Measurements from ENCODE around the gene SRCIN1. TPM values are rescaled to one million over a fixed set of nuclear protein-coding genes. Genes with fewer than 3 reads are reported as not detected.

The SRCIN1 gene
- total RNA-seq, 2 donors from 2014 or later = 2.8 to 5.9 TPM

- H3K9me3 Mint-ChIP-seq = peaks cover 13% of the 10 kb centered on the region
- Histone ChIP-seq H3K4me3 (ENCODE audit: low read length) (no peak overlapping the region), H3K9me3 (ENCODE audit: control insufficient read depth, low read length) (peaks cover 7% of the 10 kb centered on the region), H3K4me1 (ENCODE audit: control insufficient read depth, insufficient read depth, low read length) (no peaks in the 10 kb centered on the region), H3K27me3 (ENCODE audit: control insufficient read depth, insufficient read depth, low read length, poor library complexity, severe bottlenecking) (no peaks in the 10 kb centered on the region), H3K27ac (ENCODE audit: low read depth, low read length) (no peak overlapping the region), H3K9ac (ENCODE audit: extremely low read depth, low read length, poor library complexity, severe bottlenecking) (no peak overlapping the region), H3K36me3 (ENCODE audit: control insufficient read depth, insufficient read depth, low read length) (no peaks in the 10 kb centered on the region)
- H3K4me1 Mint-ChIP-seq = peaks cover 13% of the 10 kb centered on the region
- WGBS, 2 experiments (ENCODE audit: insufficient coverage in 1 of 2, insufficient read length in 1 of 2) = 82 to 84% methylated on average over 6 to 7 of the region's 7 CpGs
- H3K36me3 Mint-ChIP-seq (ENCODE audit: low read depth) = no peaks in the 10 kb centered on the region
- H3K27ac Mint-ChIP-seq = no peak overlapping the region
- no peak overlapping the region for H3K4me3 Mint-ChIP-seq
- H3K27me3 Mint-ChIP-seq (ENCODE audit: insufficient read depth) = peaks cover 6% of the 10 kb centered on the region
- TF ChIP-seq CTCF (conservative IDR thresholded peaks at IDR 0.05) = no peak
- DNase-seq = no peak
Measured at GRCh38 chr17:38613981-38614779, 8.4 kb upstream of the SRCIN1 start.

GRCh38 chr17:38613525-38613980 lies 7.8 kb upstream of the SRCIN1 start:
- DNase-seq = no peak
- Histone ChIP-seq H3K27me3 (ENCODE audit: control insufficient read depth, insufficient read depth, low read length, poor library complexity, severe bottlenecking) (no peaks in the 10 kb centered on the region), H3K27ac (ENCODE audit: low read depth, low read length) (no peak overlapping the region), H3K4me3 (ENCODE audit: low read length) (no peak overlapping the region), H3K9ac (ENCODE audit: extremely low read depth, low read length, poor library complexity, severe bottlenecking) (no peak overlapping the region), H3K9me3 (ENCODE audit: control insufficient read depth, low read length) (peaks cover 7% of the 10 kb centered on the region), H3K4me1 (ENCODE audit: control insufficient read depth, insufficient read depth, low read length) (no peaks in the 10 kb centered on the region), H3K36me3 (ENCODE audit: control insufficient read depth, insufficient read depth, low read length) (no peaks in the 10 kb centered on the region)
- TF ChIP-seq CTCF (conservative IDR thresholded peaks at IDR 0.05) = no peak
- WGBS, 2 experiments (ENCODE audit: insufficient coverage in 1 of 2, insufficient read length in 1 of 2) = 70 to 100% methylated on average over 2 of the region's 2 CpGs
- H3K36me3 Mint-ChIP-seq (ENCODE audit: low read depth) = no peaks in the 10 kb centered on the region
- H3K4me1 Mint-ChIP-seq = peaks cover 18% of the 10 kb centered on the region
- H3K27ac Mint-ChIP-seq = no peak overlapping the region
- H3K9me3 Mint-ChIP-seq = peaks cover 13% of the 10 kb centered on the region
- H3K4me3 Mint-ChIP-seq = no peak overlapping the region
- H3K27me3 Mint-ChIP-seq (ENCODE audit: insufficient read depth) = peaks cover 11% of the 10 kb centered on the region

GRCh38 chr17:38611872-38612376 lies 6.2 kb upstream of the SRCIN1 start:
- Mint-ChIP-seq H3K36me3 (ENCODE audit: low read depth) (no peaks in the 10 kb centered on the region), H3K4me1 (peaks cover 22% of the 10 kb centered on the region), H3K27me3 (ENCODE audit: insufficient read depth) (peaks cover 28% of the 10 kb centered on the region), H3K9me3 (peaks cover 13% of the 10 kb centered on the region), H3K4me3 (no peak overlapping the region), H3K27ac (no peak overlapping the region)
- Histone ChIP-seq H3K9me3 (ENCODE audit: control insufficient read depth, low read length) (peaks cover 7% of the 10 kb centered on the region), H3K27ac (ENCODE audit: low read depth, low read length) (no peak overlapping the region), H3K36me3 (ENCODE audit: control insufficient read depth, insufficient read depth, low read length) (no peaks in the 10 kb centered on the region), H3K9ac (ENCODE audit: extremely low read depth, low read length, poor library complexity, severe bottlenecking) (no peak overlapping the region), H3K4me3 (ENCODE audit: low read length) (no peak overlapping the region), H3K27me3 (ENCODE audit: control insufficient read depth, insufficient read depth, low read length, poor library complexity, severe bottlenecking) (peaks cover 16% of the 10 kb centered on the region), H3K4me1 (ENCODE audit: control insufficient read depth, insufficient read depth, low read length) (no peaks in the 10 kb centered on the region)
- no peak for DNase-seq
- no peak for TF ChIP-seq CTCF (conservative IDR thresholded peaks at IDR 0.05)
- WGBS, 2 experiments (ENCODE audit: insufficient coverage in 1 of 2, insufficient read length in 1 of 2) = 93 to 95% methylated on average over 4 to 6 of the region's 6 CpGs
